ENCODE data around the gene ABCG5.

- TF ChIP-seq YY1 (IDR thresholded peaks at IDR 0.05; ENCODE audit: insufficient read depth, insufficient read length), result no peak
- TF ChIP-seq SUZ12 (IDR thresholded peaks at IDR 0.05; ENCODE audit: extremely low read depth, insufficient read depth, insufficient read length), result no peak
- no peak for TF ChIP-seq ZNF274 (IDR thresholded peaks at IDR 0.05; ENCODE audit: low read depth, low read length)
These were observed 46.5 kb upstream of the ABCG5 start for GRCh38 chr2:43885132-43885632.

All from NT2/D1 (cell line).